NCI-H748 (cell line): ENCODE results near the gene CBX3.
A peak's percentile ranks its signal among the peaks of the same experiment; 100 is the strongest.
"Not testable (repeated sequence)": the region's sequence is repeated elsewhere in the genome, so short reads cannot be mapped to it uniquely, and the experiment has no call there.

Source experiments
- DNase-seq: peaks from one replicate; lab custom pipeline; 2025; ENCODE audit not compliant: unreplicated experiment; lab: John Stamatoyannopoulos, UW

CBX3 gene

GRCh38 chr7:26187380-26188205 lies 14.0 kb upstream of the CBX3 start:
- peak; percentile 69 for DNase-seq

- DNase-seq: peak; percentile 40
Observed at GRCh38 chr7:26188206-26188956, 13.2 kb upstream of the CBX3 start.

GRCh38 chr7:26188957-26189541 lies 12.5 kb upstream of the CBX3 start:
- DNase-seq: no peak

- DNase-seq: no peak
Observed at GRCh38 chr7:26189697-26190096, 11.8 kb upstream of the CBX3 start.

GRCh38 chr7:26190417-26190869 lies 11.1 kb upstream of the CBX3 start:
- no peak for DNase-seq

- no peak for DNase-seq
Observed at GRCh38 chr7:26191233-26191973, 10.1 kb upstream of the CBX3 start.

GRCh38 chr7:26191974-26192479 lies 9.5 kb upstream of the CBX3 start:
- no peak for DNase-seq

GRCh38 chr7:26192485-26193087 lies 9.0 kb upstream of the CBX3 start:
- DNase-seq: no peak

- no peak for DNase-seq
Observed at GRCh38 chr7:26193432-26194207, 7.9 kb upstream of the CBX3 start.

- not testable (repeated sequence) for DNase-seq
Observed at GRCh38 chr7:26194764-26195163, 6.8 kb upstream of the CBX3 start.

- DNase-seq: no peak
Observed at GRCh38 chr7:26195182-26195581, 6.4 kb upstream of the CBX3 start.

- no peak for DNase-seq
Observed at GRCh38 chr7:26195867-26196657, 5.5 kb upstream of the CBX3 start.

GRCh38 chr7:26197153-26198115 lies 4.1 kb upstream of the CBX3 start:
- no peak for DNase-seq

- peak; percentile 17 for DNase-seq
Observed at GRCh38 chr7:26198133-26198780, 3.3 kb upstream of the CBX3 start.

GRCh38 chr7:26198781-26199169 lies 2.8 kb upstream of the CBX3 start:
- DNase-seq: no peak

- DNase-seq: peak; percentile 75
Observed at GRCh38 chr7:26199301-26200037, 2.1 kb upstream of the CBX3 start.

GRCh38 chr7:26200038-26200443 lies 1.5 kb upstream of the CBX3 start:
- peak; percentile 79 for DNase-seq
